Urothelium cell line (cell line): ENCODE data around the gene PTPRH.
"Not testable (repeated sequence)": the region's sequence is repeated elsewhere in the genome, so short reads cannot be mapped to it uniquely, and the experiment has no call there.

Source experiments
- DNase-seq: peaks from one replicate; pipeline ENCODE4 v3.0.0; 2011; ENCODE audit warnings: low spot score, mixed read lengths
- FAIRE-seq: peaks from 2 replicates; lab custom pipeline; 2011; peaks lifted over from hg19 to GRCh38; lab: Jason Lieb, UNC

The PTPRH gene

GRCh38 chr19:55161571-55162322, 47.6 kb downstream of the PTPRH start:
- DNase-seq (no peak), FAIRE-seq (no peak)

- FAIRE-seq: no peak
- no peak for DNase-seq
Observed at GRCh38 chr19:55160986-55161365, 48.3 kb downstream of the PTPRH start.

- FAIRE-seq: no peak
- DNase-seq: peak; percentile 97
Observed at GRCh38 chr19:55160128-55160985, 48.9 kb downstream of the PTPRH start.

- FAIRE-seq (no peak), DNase-seq (no peak)
Observed at GRCh38 chr19:55158848-55159749, 50.2 kb downstream of the PTPRH start.

- no peak for FAIRE-seq
Observed at GRCh38 chr19:55158423-55158822, 50.9 kb downstream of the PTPRH start.

GRCh38 chr19:55157064-55157908, 52.0 kb downstream of the PTPRH start, which contains the start of gene TNNI3:
TSS of gene TNNI3 (minus strand) at chr19:55157732. CDS start at chr19:55157589, 143 bp downstream.
- no peak for DNase-seq
- no peak for FAIRE-seq

More at GRCh38 chr19:55158423-55158822, 50.9 kb downstream of the PTPRH start:
- DNase-seq: no peak

GRCh38 chr19:55156202-55157063, 52.9 kb downstream of the PTPRH start:
- no peak for FAIRE-seq
- DNase-seq: no peak

- not testable (repeated sequence) for FAIRE-seq, DNase-seq
Observed at GRCh38 chr19:55155784-55156183, 53.5 kb downstream of the PTPRH start.

- no peak for DNase-seq
- FAIRE-seq: no peak
Observed at GRCh38 chr19:55153652-55154264, 55.5 kb downstream of the PTPRH start.

- no peak for DNase-seq
Observed at GRCh38 chr19:55152017-55152416, 57.3 kb downstream of the PTPRH start.

GRCh38 chr19:55149078-55150003, 60.0 kb downstream of the PTPRH start, which contains the start of gene TNNT1:
TSS of gene TNNT1 (minus strand) at chr19:55149206. CDS start at chr19:55147157, 2,049 bp downstream.
- DNase-seq (peak; percentile 60), FAIRE-seq (no peak)

More at GRCh38 chr19:55152017-55152416, 57.3 kb downstream of the PTPRH start:
- no peak for FAIRE-seq

GRCh38 chr19:55147545-55148251, 61.6 kb downstream of the PTPRH start:
- FAIRE-seq (no peak), DNase-seq (no peak)

GRCh38 chr19:55146705-55147273, 62.5 kb downstream of the PTPRH start:
- peak; percentile 93 for FAIRE-seq
- DNase-seq: peak; percentile 90

- peak; percentile 87 for DNase-seq
- FAIRE-seq: no peak
Observed at GRCh38 chr19:55146078-55146704, 63.1 kb downstream of the PTPRH start.

- no peak for DNase-seq
- FAIRE-seq: no peak
Observed at GRCh38 chr19:55145232-55145631, 64.1 kb downstream of the PTPRH start.

- FAIRE-seq: no peak
- DNase-seq: no peak
Observed at GRCh38 chr19:55141696-55142095, 67.6 kb downstream of the PTPRH start.
